GM19395 (cell line): ENCODE measurements around the gene DCLK3.

Experiments used
- ATAC-seq: cut with Tn5 transposase; IDR thresholded peaks from one replicate; pipeline ENCODE4 v1.9.1; 2021; ENCODE audit warnings: mild to moderate bottlenecking, moderate library complexity; ENCODE audit not compliant: unreplicated experiment

Gene DCLK3

GRCh38 chr3:36771931-36772330, 7.6 kb upstream of the DCLK3 start:
- no peak for ATAC-seq

GRCh38 chr3:36769926-36770325, 5.6 kb upstream of the DCLK3 start:
- no peak for ATAC-seq

GRCh38 chr3:36765104-36765503, 751 bp upstream of the DCLK3 start:
- no peak for ATAC-seq

GRCh38 chr3:36764704-36765038, 318 bp upstream of the DCLK3 start:
- ATAC-seq, result no peak

GRCh38 chr3:36762918-36763849, 1.2 kb downstream of the DCLK3 start:
- ATAC-seq, result no peak

- no peak for ATAC-seq
These were observed 2.6 kb downstream of the DCLK3 start for GRCh38 chr3:36761779-36762178.

- ATAC-seq, result no peak
These were observed 8.1 kb downstream of the DCLK3 start for GRCh38 chr3:36756269-36756668.

GRCh38 chr3:36751326-36751725, 13.0 kb downstream of the DCLK3 start:
- no peak for ATAC-seq

GRCh38 chr3:36750737-36751136, 13.6 kb downstream of the DCLK3 start:
- ATAC-seq, result no peak

- ATAC-seq, result no peak
These were observed 19.6 kb downstream of the DCLK3 start for GRCh38 chr3:36744763-36745162.

- no peak for ATAC-seq
These were observed 20.5 kb downstream of the DCLK3 start for GRCh38 chr3:36743826-36744225.

GRCh38 chr3:36741285-36741684, 23.1 kb downstream of the DCLK3 start:
- no peak for ATAC-seq

- ATAC-seq, result no peak
These were observed 23.6 kb downstream of the DCLK3 start for GRCh38 chr3:36740787-36741186.

GRCh38 chr3:36738702-36739101, 25.7 kb downstream of the DCLK3 start:
- no peak for ATAC-seq

- ATAC-seq, result no peak
These were observed 28.1 kb downstream of the DCLK3 start for GRCh38 chr3:36736301-36736700.

GRCh38 chr3:36734742-36735141, 29.6 kb downstream of the DCLK3 start:
- ATAC-seq, result no peak

- ATAC-seq, result no peak
These were observed 30.6 kb downstream of the DCLK3 start for GRCh38 chr3:36733723-36734122.

- no peak for ATAC-seq
These were observed 31.1 kb downstream of the DCLK3 start for GRCh38 chr3:36733162-36733696.

- no peak for ATAC-seq
These were observed 33.4 kb downstream of the DCLK3 start for GRCh38 chr3:36730966-36731365.

- ATAC-seq, result peak; percentile 67
These were observed 34.9 kb downstream of the DCLK3 start for GRCh38 chr3:36729204-36730056.

- ATAC-seq, result no peak
These were observed 49.8 kb downstream of the DCLK3 start for GRCh38 chr3:36714343-36715086.
